SU-DHL-6 (cell line): ENCODE measurements around the gene DOK7.
A peak's percentile ranks its signal among the peaks of the same experiment; 100 is the strongest.

Source experiments
- H2AFZ ChIP-seq: fragments of 200-600 bp; sonication (generic); 2 replicates; pipeline ENCODE4 v1.6.1; 2014; ENCODE audit warnings: low read depth, mild to moderate bottlenecking, moderate library complexity, mixed read lengths, antibody characterized with exemption, low read length; ENCODE audit not compliant: severe bottlenecking
- H3F3A ChIP-seq: fragments of 200-600 bp; shearing (Covaris generic); 2 replicates; pipeline ENCODE4 v1.6.0; 2016; ENCODE audit warnings: antibody characterized with exemption, mild to moderate bottlenecking; ENCODE audit not compliant: insufficient read depth
- H3K27ac ChIP-seq: fragments of 200-600 bp; sonication (generic); 2 replicates; pipeline ENCODE4 v1.5.1; 2016; ENCODE audit warnings: low read depth, mild to moderate bottlenecking, low read length, moderate library complexity, mixed read lengths
- H3K27me3 ChIP-seq: fragments of 200-600 bp; sonication (generic), shearing (Covaris generic); 2 replicates; pipeline ENCODE4 v1.6.0; 2014; ENCODE audit warnings: mild to moderate bottlenecking, low read length
- H3K36me3 ChIP-seq: fragments of 200-600 bp; sonication (generic); 2 replicates; pipeline ENCODE4 v1.6.1; 2014; ENCODE audit warnings: mild to moderate bottlenecking, low read length, mixed read lengths
- H3K4me2 ChIP-seq: fragments of 300-600, 200-600 bp; shearing (Covaris generic), sonication (generic); 2 replicates; pipeline ENCODE4 v1.6.0; 2014; ENCODE audit warnings: low read length, low read depth, mild to moderate bottlenecking; ENCODE audit not compliant: poor library complexity, severe bottlenecking
- H3K4me3 ChIP-seq: fragments of 200-600 bp; sonication (generic); 2 replicates; pipeline ENCODE4 v1.5.1; 2014; ENCODE audit warnings: antibody characterized with exemption, low read length, mild to moderate bottlenecking, mixed read lengths; ENCODE audit not compliant: insufficient read depth, poor library complexity, severe bottlenecking
- H3K79me2 ChIP-seq: fragments of 200-600 bp; sonication (generic); 2 replicates; pipeline ENCODE4 v1.6.1; 2014; ENCODE audit warnings: mild to moderate bottlenecking, low read length, moderate library complexity; ENCODE audit not compliant: insufficient read depth
- H3K9ac ChIP-seq: fragments of 200-600 bp; sonication (generic); 2 replicates; pipeline ENCODE4 v1.7.0; 2014; ENCODE audit warnings: mild to moderate bottlenecking, low read length
- H3K9me2 ChIP-seq: fragments of 200-600 bp; sonication (generic); replicated peaks from 2 replicates; pipeline ENCODE4 v1.6.1; 2014; ENCODE audit warnings: low read length; ENCODE audit not compliant: insufficient read depth
- H3K9me3 ChIP-seq: fragments of 200-600 bp; sonication (generic); 2 replicates; pipeline ENCODE4 v1.6.1; 2014; ENCODE audit warnings: low read length, mixed read lengths; ENCODE audit not compliant: insufficient read depth
- H4K20me1 ChIP-seq: fragments of 200-600 bp; sonication (generic); 2 replicates; pipeline ENCODE4 v1.6.1; 2014; ENCODE audit warnings: low read depth, mild to moderate bottlenecking, antibody characterized with exemption, low read length, moderate library complexity, mixed read lengths
- EZH2phosphoT487 ChIP-seq: fragments of 200-600 bp; sonication (generic), shearing (Covaris generic); conservative IDR thresholded peaks from 2 replicates; pipeline ENCODE4 v1.6.1; 2018; ENCODE audit warnings: mild to moderate bottlenecking, antibody characterized with exemption, low read length, moderate library complexity, mixed read lengths
- TF ChIP-seq, protein P1 (sequence below): fragments of 200-600 bp; sonication (generic); IDR thresholded peaks from one replicate; pipeline ENCODE4 v1.5.1; 2017; ENCODE audit warnings: antibody characterized with exemption, mild to moderate bottlenecking, low read length, moderate library complexity; ENCODE audit not compliant: insufficient read depth, poor library complexity, severe bottlenecking

Gene DOK7

DNA sequence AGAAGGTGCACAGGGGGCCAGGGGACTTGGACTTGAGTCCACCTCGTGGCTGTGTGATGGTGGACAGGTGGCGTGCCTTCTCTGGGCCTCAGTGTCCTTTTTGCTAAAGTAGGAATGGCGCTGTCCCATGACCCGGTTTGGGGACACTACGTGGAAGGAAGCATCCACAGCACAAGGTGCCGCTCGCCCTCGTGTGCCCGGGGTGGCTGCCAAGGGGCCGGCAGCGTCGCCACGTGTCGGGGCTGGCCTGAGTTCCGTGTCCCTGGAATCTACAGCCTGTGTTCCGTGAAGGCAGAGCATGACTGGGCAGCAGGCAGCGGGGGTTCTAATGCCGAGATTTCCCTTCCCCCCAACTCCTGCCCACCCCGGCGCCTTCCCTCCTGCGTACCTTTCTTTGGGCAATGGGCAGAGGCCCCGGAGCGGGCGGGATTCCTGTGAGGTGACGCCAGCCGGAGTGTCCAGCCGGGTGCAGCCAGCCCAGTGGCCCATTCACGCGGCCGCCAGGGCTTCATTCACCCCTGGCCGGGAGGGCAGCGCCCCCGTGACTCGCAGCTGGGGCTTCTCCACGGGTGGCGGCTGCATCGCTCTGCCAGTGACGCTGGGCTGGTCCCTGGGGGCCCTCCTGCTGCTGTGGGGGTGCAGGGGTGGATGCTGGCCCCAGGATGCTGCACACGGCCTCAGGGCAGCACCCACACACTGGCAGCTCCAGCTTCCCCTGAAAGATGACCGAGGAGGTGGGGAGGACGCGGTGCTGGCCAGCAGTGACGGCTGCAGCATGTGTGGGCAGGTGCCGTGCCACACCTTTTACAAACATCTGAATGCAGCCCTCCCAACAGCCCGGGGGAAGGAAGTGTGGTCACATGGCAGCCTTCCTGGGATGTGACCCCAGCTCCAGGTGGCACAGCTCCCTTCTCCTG, 21.2 kb downstream of the DOK7 start:
- no peaks in the 10 kb centered on the region for H3K79me2 ChIP-seq
- no peaks in the 10 kb centered on the region for H3K9me3 ChIP-seq
- no peaks in the 10 kb centered on the region for H3K9me2 ChIP-seq
- H3K4me3 ChIP-seq: no peak overlapping the region
- TF ChIP-seq, protein P1, sequence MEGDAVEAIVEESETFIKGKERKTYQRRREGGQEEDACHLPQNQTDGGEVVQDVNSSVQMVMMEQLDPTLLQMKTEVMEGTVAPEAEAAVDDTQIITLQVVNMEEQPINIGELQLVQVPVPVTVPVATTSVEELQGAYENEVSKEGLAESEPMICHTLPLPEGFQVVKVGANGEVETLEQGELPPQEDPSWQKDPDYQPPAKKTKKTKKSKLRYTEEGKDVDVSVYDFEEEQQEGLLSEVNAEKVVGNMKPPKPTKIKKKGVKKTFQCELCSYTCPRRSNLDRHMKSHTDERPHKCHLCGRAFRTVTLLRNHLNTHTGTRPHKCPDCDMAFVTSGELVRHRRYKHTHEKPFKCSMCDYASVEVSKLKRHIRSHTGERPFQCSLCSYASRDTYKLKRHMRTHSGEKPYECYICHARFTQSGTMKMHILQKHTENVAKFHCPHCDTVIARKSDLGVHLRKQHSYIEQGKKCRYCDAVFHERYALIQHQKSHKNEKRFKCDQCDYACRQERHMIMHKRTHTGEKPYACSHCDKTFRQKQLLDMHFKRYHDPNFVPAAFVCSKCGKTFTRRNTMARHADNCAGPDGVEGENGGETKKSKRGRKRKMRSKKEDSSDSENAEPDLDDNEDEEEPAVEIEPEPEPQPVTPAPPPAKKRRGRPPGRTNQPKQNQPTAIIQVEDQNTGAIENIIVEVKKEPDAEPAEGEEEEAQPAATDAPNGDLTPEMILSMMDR: no peak
- TF ChIP-seq EZH2phosphoT487: no peak
- H3F3A ChIP-seq: no peaks in the 10 kb centered on the region
- H3K27ac ChIP-seq: no peak overlapping the region
- no peaks in the 10 kb centered on the region for H4K20me1 ChIP-seq
- no peaks in the 10 kb centered on the region for H3K27me3 ChIP-seq
- no peak overlapping the region for H2AFZ ChIP-seq
- no peak overlapping the region for H3K9ac ChIP-seq
- no peaks in the 10 kb centered on the region for H3K36me3 ChIP-seq
- H3K4me2 ChIP-seq: peak overlapping the region; percentile 2

DNA sequence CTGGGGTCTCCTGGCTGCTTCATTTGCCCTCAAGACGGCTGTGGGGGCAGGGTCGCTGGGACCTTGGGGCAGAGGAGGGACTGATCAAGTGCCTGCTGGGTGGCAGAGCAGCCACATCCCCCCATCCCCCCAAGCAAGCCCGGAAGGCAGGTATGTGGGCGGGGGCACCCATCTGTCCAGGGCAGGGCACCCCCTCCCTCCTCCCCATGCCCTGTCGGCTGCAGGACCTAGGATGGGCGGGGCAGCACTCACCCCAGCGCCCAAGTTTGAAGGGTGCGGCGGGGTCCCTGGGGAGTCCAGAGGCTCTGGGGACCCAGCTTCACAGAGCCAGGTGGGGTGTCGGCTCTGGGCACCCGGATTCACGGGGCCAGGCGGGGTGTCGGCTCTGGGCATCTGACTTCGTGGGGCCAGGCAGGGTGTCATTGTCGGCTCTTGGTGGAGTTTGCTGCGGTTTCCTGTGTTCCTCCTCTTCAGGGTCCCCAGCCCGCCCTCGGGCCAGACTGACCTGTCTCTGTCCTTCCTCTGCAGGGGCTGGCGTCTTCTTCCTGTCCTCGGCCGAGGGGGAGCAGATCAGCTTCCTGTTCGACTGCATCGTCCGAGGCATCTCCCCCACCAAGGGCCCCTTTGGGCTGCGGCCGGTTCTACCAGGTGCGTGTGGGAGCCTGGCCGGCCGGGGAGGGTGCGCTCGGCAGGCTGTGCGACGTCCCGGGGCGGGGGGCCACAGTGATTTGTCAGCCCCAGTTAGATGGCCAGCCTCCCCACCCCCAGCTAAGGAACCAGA, 22.1 kb downstream of the DOK7 start:
- H3K4me3 ChIP-seq: no peak overlapping the region
- TF ChIP-seq, protein P1: no peak
- no peak for TF ChIP-seq EZH2phosphoT487
- no peaks in the 10 kb centered on the region for H3K79me2 ChIP-seq
- H3F3A ChIP-seq: no peaks in the 10 kb centered on the region
- no peaks in the 10 kb centered on the region for H3K9me3 ChIP-seq
- no peak overlapping the region for H3K27ac ChIP-seq
- no peaks in the 10 kb centered on the region for H3K27me3 ChIP-seq
- no peak overlapping the region; the same call in 1 of the 2 replicates for H3K9ac ChIP-seq
- H3K4me2 ChIP-seq: peak overlapping the region; percentile 2
- no peak overlapping the region for H2AFZ ChIP-seq
- H3K36me3 ChIP-seq: no peaks in the 10 kb centered on the region
- no peaks in the 10 kb centered on the region for H3K9me2 ChIP-seq
- H4K20me1 ChIP-seq: no peaks in the 10 kb centered on the region

DNA sequence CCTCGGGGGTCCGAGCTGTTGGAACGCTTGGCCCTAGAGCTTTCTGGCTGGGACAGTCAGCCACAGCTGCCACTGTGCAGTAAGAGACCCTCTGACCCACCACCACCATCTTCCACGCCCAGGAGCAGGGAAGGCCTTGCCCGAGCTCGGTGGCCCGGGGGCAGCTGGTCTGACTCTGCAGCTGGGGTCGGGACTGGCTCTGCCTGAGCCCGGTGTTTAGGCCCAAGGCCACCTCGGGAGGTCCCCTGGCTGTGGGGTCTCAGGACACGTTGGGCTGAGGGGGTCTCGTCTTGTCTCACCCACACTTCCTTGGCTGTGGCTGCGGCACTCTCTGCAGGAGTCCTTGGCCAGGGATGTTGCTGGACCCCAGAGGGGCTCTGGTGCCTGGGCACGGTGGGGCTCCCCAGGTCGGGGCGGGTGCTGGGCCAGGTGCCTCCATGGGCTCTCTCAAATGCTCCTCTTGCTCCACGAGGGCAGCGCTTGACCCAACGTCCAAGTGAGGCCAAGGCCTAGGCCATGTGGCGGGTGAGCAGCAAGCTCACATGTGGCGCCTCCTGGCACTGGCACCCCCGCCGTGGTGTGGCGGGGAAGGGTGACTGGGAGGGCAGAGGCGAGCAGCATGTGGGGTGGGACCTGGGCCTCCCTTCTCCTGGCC, 22.9 kb downstream of the DOK7 start:
- no peaks in the 10 kb centered on the region for H3K79me2 ChIP-seq
- no peak overlapping the region for H2AFZ ChIP-seq
- no peaks in the 10 kb centered on the region for H4K20me1 ChIP-seq
- H3K4me3 ChIP-seq: no peak overlapping the region
- no peaks in the 10 kb centered on the region for H3K9me2 ChIP-seq
- no peak overlapping the region for H3K27ac ChIP-seq
- H3K4me2 ChIP-seq: no peak overlapping the region
- TF ChIP-seq, protein P1: no peak
- no peak for TF ChIP-seq EZH2phosphoT487
- no peaks in the 10 kb centered on the region for H3F3A ChIP-seq
- no peaks in the 10 kb centered on the region for H3K27me3 ChIP-seq
- H3K9ac ChIP-seq: no peak overlapping the region
- no peaks in the 10 kb centered on the region for H3K36me3 ChIP-seq
- no peaks in the 10 kb centered on the region for H3K9me3 ChIP-seq
